Duodenal mucosa (tissue), 2 donors: ENCODE results near the gene ANKRD12.

ENCODE experiments used
- H3K27ac ChIP-seq: one replicate; pipeline ENCODE4 v1.7.0; 2013; ENCODE audit warnings: low read depth, low read length
- H3K27me3 ChIP-seq, 2 donors: one replicate each; pipeline ENCODE4 v1.7.0; 2013; ENCODE audit warnings: low read length in 2 of 2, control low read depth in 1 of 2; ENCODE audit not compliant: insufficient read depth in 2 of 2, control insufficient read depth in 1 of 2
- H3K36me3 ChIP-seq, 2 donors: one replicate each; pipeline ENCODE4 v1.7.0; 2013; ENCODE audit warnings: low read length in 2 of 2, control low read depth in 1 of 2; ENCODE audit not compliant: insufficient read depth in 2 of 2, control insufficient read depth in 1 of 2
- H3K4me1 ChIP-seq, 2 donors: one replicate each; pipeline ENCODE4 v1.7.0; 2013; ENCODE audit warnings: low read length in 2 of 2, control low read depth in 1 of 2; ENCODE audit not compliant: insufficient read depth in 2 of 2, control insufficient read depth in 1 of 2
- H3K4me3 ChIP-seq, 2 donors: one replicate each; pipeline ENCODE4 v1.7.0; 2013; ENCODE audit warnings: low read length in 2 of 2, low read depth in 1 of 2
- H3K9ac ChIP-seq, 2 donors: one replicate each; pipeline ENCODE4 v1.7.0; 2013; ENCODE audit warnings: low read length in 2 of 2, low read depth in 1 of 2
- H3K9me3 ChIP-seq, 2 donors: one replicate each; pipeline ENCODE4 v1.7.0; 2013; ENCODE audit warnings: low read length in 2 of 2, control low read depth in 1 of 2; ENCODE audit not compliant: control insufficient read depth in 1 of 2

The ANKRD12 gene

DNA sequence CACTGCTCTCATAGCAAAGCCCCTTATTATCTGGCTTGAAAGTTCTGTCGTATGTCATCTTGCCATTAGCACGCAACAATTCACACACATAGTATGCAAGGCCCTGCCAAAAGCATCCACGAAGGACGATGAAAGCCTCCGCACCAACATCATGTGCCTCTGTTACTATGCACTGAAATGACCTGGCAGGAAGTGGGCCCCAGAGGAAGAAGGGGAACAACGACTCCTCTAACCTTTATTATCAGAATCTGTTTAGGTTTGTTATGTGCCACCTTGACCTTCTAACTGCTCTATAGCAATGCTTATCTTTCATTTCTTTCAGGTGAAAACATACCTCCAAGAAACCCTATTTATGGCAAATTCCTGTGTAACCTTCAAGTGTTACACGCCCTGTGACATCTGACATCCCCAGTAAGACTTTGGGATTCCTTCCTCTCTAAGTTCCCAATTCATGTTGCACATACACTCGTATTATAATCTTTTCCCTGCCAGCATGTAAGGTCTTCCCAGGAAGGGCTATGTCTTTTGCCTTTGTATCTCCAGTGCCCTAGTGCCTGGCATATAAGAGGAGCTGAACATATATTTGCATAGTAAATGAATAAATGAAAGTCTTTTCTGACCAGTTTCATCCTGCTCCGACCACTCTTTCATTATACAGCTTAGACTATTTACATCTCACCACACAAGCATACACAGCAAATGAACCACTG, 41.1 kb upstream of the ANKRD12 start:
- H3K27ac ChIP-seq = no peak overlapping the region
- H3K9me3 ChIP-seq = no peaks in the 10 kb centered on the region
- no peaks in the 10 kb centered on the region for H3K27me3 ChIP-seq
- no peaks in the 10 kb centered on the region for H3K36me3 ChIP-seq
- peaks cover 8 to 13% of the 10 kb centered on the region in 2 donors for H3K4me1 ChIP-seq
- no peak overlapping the region for H3K9ac ChIP-seq
- H3K4me3 ChIP-seq = peak overlapping the region; percentile 19 to 24

DNA sequence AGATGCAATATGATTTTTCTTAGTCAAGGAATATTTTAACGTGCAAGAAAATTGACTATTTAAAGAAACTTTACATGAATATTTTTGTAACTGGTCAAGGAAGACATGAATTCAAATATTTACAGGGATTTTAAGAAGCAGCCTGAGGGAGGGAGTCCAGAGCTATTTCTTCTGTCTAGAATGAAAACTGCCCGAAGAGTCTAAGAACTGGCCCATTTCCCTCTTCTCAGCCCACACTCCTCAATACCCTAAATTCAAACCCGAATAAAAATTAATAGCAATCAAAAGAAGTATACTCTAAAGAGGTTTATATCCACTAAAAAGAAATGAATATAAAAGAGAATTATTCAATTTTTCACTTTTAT, 40.6 kb upstream of the ANKRD12 start:
- H3K4me3 ChIP-seq = no peak overlapping the region
- H3K4me1 ChIP-seq = peaks cover 8 to 13% of the 10 kb centered on the region in 2 donors
- no peaks in the 10 kb centered on the region for H3K9me3 ChIP-seq
- H3K27ac ChIP-seq = no peak overlapping the region
- no peaks in the 10 kb centered on the region for H3K27me3 ChIP-seq
- H3K36me3 ChIP-seq = no peaks in the 10 kb centered on the region
- H3K9ac ChIP-seq = no peak overlapping the region

DNA sequence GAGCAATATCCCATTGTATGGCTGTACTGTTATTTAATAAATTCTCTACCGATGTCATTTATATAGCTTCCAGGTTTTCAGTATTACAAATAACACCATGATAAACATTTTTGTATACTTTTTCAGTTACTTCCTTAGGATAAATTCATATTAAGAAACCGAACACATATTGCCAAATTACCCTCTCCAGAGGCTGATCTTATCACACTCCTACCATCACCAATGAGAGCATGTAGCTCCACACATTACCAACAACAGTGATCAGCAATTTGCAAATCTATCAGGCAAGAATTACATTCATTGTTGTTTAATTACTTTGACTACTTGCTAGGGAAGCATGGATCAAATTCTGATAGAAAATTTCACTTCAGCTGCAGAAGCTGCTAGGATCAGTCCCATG, 39.9 kb upstream of the ANKRD12 start:
- Histone ChIP-seq H3K36me3 (no peaks in the 10 kb centered on the region), H3K9me3 (no peaks in the 10 kb centered on the region), H3K27ac (no peak overlapping the region), H3K4me1 (peaks cover 8 to 13% of the 10 kb centered on the region in 2 donors), H3K4me3 (no peak overlapping the region), H3K9ac (no peak overlapping the region), H3K27me3 (no peaks in the 10 kb centered on the region)

DNA sequence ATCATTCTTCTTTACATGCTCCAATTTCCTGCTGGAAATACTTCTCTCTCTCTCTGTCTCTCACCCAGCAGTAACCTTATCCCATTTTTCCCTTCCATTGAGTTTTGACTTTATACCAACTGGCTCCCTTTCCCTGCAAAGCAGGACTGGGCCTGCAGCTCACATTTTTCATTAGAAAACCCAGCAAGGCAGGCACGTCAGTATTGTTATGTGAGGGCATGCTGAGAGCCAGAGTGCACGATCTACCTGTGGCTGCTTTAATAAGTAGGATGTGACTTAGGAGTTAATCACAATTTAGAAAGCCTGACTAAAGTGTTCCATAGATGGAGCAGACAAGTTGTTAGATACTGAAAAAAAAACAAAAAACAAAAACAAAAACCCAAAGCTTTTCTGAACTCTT, 39.2 kb upstream of the ANKRD12 start:
- no peaks in the 10 kb centered on the region for H3K9me3 ChIP-seq
- H3K27ac ChIP-seq = no peak overlapping the region
- H3K9ac ChIP-seq = no peak overlapping the region
- peaks cover 8 to 13% of the 10 kb centered on the region in 2 donors for H3K4me1 ChIP-seq
- no peak overlapping the region for H3K4me3 ChIP-seq
- H3K36me3 ChIP-seq = no peaks in the 10 kb centered on the region
- no peaks in the 10 kb centered on the region for H3K27me3 ChIP-seq

DNA sequence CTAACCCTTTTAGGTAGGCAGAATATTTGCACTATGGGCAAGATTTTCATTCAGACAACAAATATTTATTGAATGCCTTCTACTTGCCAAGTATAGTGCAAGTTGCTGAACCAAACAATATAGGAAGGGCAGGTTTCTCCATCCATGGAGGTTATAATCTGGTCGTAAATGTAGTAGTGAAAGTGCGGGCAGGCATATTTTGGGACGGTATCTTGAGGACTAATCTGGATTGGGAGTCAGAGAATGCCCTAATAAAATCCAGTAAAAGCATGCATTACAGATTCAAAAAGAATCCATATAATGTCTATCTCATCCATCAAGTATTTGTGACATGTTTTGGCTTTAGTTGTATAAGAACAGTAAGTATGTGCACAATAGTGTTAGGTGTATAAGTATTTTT, 35.8 kb upstream of the ANKRD12 start:
- Histone ChIP-seq H3K4me3 (no peak overlapping the region), H3K27ac (no peak overlapping the region), H3K9ac (no peak overlapping the region), H3K4me1 (peaks cover 18% of the 10 kb centered on the region in 2 donors), H3K9me3 (no peaks in the 10 kb centered on the region), H3K36me3 (no peaks in the 10 kb centered on the region), H3K27me3 (no peaks in the 10 kb centered on the region)

DNA sequence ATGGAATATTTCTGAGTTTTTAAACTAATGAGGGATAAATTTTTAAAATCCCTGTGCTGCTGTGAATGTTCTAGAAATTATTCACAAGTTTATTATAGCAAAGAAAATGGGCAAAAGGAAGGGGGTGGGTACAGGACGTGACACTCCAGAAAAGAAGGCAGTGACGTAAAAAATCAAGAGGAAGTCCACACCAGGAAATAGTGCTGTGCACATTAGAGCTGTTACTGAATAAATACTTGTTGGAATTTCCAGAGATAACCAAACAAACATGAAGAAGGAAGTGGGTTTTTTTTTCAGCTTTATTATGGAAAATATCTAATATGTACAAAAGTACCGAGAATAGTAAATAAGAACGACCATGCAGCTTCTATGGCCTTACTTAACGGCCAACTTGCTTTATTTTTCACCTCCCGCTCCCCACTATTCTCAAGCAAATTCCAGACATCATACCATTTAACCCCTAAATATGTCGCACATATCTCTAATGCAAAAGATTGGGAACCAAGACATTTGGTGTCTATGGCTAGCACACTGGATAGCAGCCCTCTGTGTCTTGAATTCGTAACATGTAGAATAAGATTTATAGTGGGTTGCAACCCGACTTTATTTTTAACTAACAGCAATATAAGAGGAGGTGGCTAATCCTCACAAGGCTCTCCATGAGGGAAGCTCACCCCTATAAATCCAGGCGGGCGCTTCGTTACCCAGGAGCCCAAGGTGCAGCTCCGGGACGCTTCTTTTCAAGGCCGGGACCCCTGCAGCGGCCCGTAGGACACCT, 34.7 kb upstream of the ANKRD12 start:
- Histone ChIP-seq H3K27ac (peak overlapping the region; percentile 91), H3K4me3 (peak overlapping the region; percentile 88 to 94), H3K4me1 (peaks cover 29 to 30% of the 10 kb centered on the region in 2 donors), H3K27me3 (no peaks in the 10 kb centered on the region), H3K9me3 (no peaks in the 10 kb centered on the region), H3K9ac (peak overlapping the region; percentile 85 to 96), H3K36me3 (no peaks in the 10 kb centered on the region)

DNA sequence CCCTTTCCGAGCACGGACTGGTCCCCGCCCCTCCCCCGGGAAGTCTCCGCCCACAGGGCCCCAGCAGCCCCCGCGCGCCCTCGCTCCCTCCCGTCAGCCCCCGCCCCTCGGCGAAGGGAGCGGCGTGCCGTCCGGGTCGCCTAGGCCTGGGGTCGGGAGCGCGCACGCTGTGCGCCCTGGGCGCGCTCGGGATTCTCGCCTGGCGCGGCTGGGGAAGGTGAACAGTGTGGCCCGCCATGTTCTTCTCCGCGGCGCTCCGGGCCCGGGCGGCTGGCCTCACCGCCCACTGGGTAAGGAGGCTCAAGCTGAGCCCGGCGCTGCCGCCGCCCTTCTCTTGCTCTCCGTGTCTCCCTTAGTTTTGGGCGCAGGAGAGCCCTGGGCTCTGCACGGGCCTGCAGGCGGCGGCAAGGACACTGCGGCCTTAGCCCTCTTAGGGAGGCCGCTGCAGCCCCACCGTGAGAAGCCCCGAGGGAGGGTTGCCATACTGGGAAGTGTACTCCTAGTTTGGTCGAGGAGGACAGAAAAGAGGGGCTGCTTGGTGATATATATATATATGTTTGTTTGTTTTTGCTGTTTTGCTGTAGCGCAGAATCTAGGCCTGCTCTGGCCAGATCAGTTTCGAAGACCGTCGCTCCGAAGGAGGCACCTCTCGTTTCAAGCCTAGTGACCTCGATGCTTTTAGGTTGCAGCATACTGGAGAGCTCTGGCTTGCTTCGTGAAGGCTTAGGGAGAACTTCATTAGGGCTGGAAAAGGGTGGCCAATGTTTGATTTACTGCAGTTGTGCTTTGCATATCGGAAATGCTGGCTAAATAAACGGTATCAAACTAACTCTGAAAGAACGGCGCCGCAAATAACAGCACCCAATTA, 33.8 kb upstream of the ANKRD12 start, which contains the start of gene NDUFV2:
TSS of gene NDUFV2 (plus strand) at position 192 of the 868 bp plus-strand sequence. CDS start at position 237, 45 bp downstream.
- no peaks in the 10 kb centered on the region for H3K9me3 ChIP-seq
- H3K4me1 ChIP-seq = peaks cover 37 to 38% of the 10 kb centered on the region in 2 donors

DNA sequence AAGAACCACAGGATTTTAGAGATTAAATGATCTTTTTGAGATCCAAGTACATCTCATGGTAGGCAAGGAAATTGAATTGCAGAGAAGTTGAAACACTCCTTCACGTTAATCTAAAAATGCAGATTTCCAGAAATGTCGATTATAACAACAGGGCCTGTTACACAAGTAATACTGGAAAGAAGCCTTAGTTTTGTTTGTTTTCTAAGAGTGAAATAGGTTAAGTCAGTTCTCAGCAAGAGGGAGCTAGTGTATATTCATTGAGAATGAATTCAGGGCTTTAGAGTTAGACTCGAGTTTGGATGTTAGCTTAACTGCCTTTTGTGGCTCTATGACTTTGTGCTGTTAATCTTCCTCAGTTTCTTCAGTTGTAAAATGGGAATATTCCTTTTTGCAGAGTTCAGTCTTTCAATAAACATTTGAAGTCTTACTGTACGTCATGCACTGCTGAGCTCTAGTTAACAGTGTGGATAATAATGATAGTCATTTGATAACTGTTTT, 33.2 kb upstream of the ANKRD12 start:
- H3K27me3 ChIP-seq = no peaks in the 10 kb centered on the region
- no peaks in the 10 kb centered on the region for H3K36me3 ChIP-seq
- peaks cover 43 to 45% of the 10 kb centered on the region in 2 donors for H3K4me1 ChIP-seq
- H3K27ac ChIP-seq = peak overlapping the region; percentile 91
- peak overlapping the region; percentile 88 to 96 for H3K9ac ChIP-seq
- H3K9me3 ChIP-seq = no peaks in the 10 kb centered on the region
- peak overlapping the region; percentile 87 to 88 for H3K4me3 ChIP-seq

More for the DNA sequence above, 33.8 kb upstream of the ANKRD12 start, which contains the start of gene NDUFV2:
- Histone ChIP-seq H3K27me3 (no peaks in the 10 kb centered on the region), H3K36me3 (no peaks in the 10 kb centered on the region), H3K4me3 (peak within 1 kb of the TSS; percentile 88 to 94), H3K27ac (peak within 1 kb of the TSS; percentile 91), H3K9ac (peak within 1 kb of the TSS; percentile 88 to 96)

DNA sequence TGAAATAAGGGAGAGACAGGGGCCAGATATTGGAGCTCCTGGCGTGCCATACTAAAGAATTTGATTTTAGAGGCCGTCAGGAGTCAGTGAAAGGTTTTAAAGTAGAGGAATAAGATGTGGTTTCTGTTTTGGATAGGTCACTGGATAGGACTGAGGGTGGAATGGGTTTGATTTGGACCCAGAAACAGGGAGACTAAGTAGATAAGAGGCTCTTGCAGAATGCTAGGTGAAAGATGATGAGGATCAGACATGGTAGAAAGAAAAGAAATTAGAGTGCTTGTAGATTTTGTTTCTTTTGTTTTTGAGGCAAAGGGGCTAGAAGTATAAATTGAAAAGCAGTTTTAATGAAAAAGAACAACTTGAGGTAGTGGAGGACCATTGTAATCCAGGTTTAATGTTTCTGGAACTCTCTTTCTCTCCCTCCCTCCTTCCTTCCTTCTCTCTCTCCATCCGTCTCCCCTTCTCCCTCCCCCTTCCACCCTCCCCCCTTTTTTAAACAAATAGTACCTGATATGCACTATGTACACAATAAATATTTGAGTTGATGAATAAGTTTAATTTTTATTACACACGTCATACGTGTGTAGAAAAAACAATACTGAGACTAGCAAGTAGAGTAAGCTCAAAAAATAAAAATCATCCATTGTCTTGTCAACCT, 32.2 kb upstream of the ANKRD12 start:
- no peaks in the 10 kb centered on the region for H3K27me3 ChIP-seq
- no peak overlapping the region for H3K27ac ChIP-seq
- no peaks in the 10 kb centered on the region for H3K36me3 ChIP-seq
- no peaks in the 10 kb centered on the region for H3K9me3 ChIP-seq
- peak overlapping the region; percentile 88 to 96 for H3K9ac ChIP-seq
- peaks cover 43 to 50% of the 10 kb centered on the region in 2 donors for H3K4me1 ChIP-seq
- peak overlapping the region; percentile 87 to 88 for H3K4me3 ChIP-seq
